ENCODE data around the gene TMEM132C.

Gene TMEM132C

DNA sequence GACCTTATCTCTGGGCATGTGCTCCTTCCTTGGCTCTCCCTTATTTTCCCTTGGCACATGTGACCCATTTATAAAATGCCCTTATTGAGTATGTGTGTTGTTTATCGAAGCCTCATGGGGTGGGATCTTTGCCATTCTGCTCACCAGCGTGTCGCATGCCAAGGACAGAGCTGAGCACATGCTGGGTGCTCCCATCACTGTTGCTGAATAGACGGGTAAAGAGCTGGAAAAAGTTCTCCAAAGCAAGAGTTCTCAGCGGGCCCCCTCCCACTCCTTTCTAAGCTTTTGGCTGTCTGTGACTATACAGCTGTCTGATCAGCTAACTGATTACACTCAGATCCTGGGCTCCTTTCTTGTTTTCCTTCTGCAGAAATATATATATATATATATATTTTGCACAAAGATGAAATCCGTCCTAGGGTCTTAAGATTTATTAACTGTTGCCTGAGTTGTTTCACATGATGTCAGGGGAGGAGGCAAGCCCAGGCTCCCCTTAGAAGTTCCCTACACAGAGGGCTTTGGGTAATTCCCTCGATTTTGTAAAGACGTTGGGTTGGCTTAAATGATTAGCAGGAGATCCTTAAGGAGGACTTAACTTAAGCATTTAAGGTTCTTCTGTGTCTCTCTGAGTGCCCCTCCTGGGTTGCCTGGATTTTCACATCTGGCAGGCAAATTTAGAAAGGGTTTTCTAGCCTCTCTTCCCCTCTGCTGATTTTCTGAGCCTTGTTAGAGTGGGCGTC lies 71.6 kb downstream of the TMEM132C start:
- no peak for DNase-seq (ENCODE audit: low spot score)

DNA sequence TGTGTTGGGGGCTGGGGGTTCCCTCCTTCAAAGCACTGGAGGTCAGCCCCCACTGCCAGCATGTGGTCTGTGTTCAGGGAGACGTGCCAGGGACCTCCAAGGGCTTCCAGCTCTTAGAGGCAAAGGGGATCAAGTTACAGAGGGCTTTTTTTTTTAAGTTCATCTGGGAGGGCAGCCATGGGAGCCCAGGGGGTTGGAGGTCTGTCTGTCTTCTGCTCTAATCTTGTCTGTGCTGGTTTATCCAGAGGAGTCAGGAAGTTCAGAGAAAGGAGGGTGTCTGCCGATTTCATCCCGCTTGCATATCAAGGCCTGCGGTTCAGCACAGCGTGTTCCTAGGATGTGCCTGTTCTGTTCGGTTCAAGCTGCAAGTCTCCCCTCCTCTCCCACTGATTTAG lies 72.2 kb downstream of the TMEM132C start:
- DNase-seq (ENCODE audit: low spot score), result no peak

GRCh38 chr12:128339631-128340030 lies 72.7 kb downstream of the TMEM132C start:
- no peak for DNase-seq (ENCODE audit: low spot score)

DNA sequence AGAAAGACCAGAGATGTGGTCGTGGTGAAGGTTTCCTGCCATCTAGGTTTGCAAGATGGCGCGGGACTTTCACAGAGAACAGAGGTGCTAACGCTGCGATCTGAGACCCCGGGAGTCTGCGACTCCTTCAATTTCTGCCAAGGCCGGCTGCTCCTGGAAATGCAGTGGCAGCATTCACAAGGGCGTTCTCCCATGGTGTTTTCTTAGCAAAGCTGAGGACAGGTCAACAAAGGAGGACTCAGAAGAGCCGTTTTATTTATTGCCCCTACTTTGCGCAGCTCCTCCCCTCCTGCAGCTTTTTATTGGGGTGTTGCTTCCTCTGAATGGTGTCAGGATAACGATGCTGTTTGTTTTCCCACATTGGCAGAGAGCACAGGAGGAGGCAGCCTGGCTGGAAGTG lies 86.3 kb downstream of the TMEM132C start:
- no peak for DNase-seq (ENCODE audit: low spot score)

- DNase-seq (ENCODE audit: low spot score), result no peak
Observed at GRCh38 chr12:128356547-128356946, 89.6 kb downstream of the TMEM132C start.

DNA sequence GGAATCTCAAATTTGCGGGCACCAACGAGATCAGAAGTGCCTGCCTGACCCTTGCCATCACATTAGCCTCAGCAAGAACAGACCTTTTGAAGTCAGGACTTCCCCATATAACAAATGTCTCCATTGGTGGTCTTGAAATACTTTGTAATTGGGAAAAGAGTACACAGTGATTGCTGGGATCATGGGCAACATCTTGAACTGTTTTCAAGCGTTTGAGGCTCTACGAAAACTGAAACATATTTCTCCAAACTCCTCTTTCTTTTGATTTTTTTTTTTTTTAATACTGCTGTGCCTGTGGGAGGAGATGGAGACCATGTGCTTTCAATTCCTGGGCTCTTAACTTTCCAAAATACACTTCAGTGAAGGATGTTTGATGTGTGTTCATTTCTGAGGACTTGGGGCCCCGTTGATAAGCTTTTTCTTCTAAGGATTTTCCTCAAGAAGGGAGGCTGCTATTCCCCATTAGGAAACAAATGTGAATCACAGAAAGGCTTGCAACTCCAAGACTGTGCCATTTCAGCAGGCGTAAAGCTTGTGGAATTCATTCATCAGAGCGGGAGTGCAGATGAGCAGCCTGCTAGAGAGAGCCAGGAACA lies 94.5 kb downstream of the TMEM132C start:
- no peak for DNase-seq (ENCODE audit: low spot score)

DNA sequence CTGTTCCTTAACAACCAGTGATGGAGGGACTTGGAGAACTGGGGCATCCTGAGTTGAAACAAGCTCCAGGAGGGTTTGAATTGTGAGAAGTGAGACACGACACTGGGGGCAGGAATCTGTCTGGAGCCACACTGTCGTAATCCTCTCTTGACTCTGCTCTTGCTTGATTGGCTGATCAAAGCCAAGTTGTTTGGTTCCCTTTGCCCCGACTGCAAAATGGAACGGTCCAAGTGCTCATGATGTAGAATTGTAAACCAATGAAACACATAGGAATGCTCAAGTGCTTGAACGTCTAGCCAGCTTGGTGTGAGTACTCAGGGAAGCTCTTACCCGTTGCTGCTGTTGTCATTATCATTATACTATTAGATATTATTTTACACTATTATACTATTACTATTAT lies 98.1 kb downstream of the TMEM132C start:
- no peak for DNase-seq (ENCODE audit: low spot score)

- DNase-seq (ENCODE audit: low spot score), result no peak
Observed at GRCh38 chr12:128365651-128366231, 98.8 kb downstream of the TMEM132C start.

DNA sequence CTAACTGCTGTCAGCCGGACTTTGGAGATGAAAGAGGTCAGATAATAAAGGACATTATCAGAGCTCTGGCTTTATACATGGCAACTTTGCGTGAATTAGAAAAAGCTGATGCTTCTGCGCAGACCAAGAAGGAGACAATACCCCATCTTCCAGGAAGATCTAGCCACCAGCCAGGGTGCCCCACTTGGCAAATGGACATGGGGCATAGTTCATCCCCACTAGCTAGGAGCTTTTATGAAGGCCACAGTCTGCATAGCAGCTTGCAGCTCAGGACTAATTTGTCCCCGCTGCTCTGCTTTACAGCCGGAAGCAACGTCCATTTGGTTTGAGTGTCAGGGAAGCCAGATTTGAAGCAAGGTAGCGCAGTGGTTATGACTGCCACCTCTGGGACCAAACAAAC lies 101.0 kb downstream of the TMEM132C start:
- no peak for DNase-seq (ENCODE audit: low spot score)

- DNase-seq (ENCODE audit: low spot score), result no peak
Observed at GRCh38 chr12:128381541-128381940, 114.6 kb downstream of the TMEM132C start.

- DNase-seq (ENCODE audit: low spot score), result no peak
Observed at GRCh38 chr12:128381946-128382345, 115.0 kb downstream of the TMEM132C start.

DNA sequence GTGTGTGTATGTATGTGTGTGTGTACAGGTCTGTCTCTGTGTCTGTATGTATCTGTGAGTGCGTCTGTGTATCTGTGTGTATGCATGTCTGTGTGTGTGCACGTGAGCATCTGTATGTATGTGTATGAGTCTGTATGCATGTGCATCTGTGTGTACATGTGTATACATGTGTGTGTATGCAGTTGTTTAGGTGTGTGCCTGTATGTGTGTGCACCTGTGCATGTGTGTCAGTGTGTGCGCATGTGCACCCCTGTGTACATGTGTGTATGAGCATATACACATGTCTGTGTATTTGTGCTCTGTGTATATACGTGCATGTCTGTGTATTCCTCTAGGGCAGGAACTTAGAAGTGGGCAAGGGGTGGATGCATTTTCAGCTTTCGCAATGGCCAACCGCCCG lies 116.0 kb downstream of the TMEM132C start:
- DNase-seq (ENCODE audit: low spot score), result no peak

- no peak for DNase-seq (ENCODE audit: low spot score)
Observed at GRCh38 chr12:128383357-128383937, 116.5 kb downstream of the TMEM132C start.

DNA sequence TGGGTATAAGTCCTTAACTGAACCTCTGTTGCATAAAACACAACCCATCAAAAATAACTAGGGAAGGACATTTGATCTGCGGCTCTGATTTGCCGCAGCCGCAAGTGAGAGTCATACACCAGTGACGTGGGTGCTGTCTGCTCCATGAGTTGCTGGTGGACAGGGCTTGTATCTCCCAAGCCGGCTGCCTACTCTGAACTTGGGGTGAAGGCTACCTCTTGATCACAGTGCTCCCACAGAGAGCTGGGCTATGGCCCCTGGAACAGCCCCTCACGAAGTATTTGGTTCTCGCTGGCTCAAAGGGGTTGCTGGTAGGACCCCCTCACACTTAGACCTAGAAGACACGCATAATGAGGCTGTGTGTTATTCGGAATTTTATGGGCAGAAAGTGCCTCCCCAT lies 118.8 kb downstream of the TMEM132C start:
- no peak for DNase-seq (ENCODE audit: low spot score)

GRCh38 chr12:128387811-128388422 lies 120.9 kb downstream of the TMEM132C start:
- no peak for DNase-seq (ENCODE audit: low spot score)

DNA sequence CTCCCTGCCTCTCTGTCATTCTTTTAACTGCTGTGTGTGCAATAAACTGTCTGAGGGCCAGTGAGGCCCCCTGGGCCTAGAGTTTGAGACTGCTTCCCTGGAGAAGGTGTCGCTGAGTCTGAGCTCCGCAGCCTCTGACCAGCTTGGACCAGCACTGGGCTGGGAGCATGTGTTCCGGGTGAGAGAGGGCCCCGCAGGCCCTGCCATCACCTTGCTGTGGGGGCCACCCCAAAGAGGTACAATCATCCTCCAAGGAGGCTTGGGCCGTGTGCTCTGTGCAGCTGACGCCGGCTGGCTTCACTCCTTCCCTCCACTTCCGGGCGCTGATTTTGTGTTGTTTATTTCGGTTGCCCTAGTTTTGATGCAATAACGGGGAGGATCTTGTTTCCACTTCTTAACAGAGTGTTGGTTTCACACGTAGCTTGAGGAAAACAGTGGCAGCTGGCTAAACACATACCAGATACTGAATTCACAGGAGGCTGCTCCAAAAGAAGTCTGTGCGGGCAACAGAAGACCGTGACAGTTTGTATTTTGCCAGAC lies 121.6 kb downstream of the TMEM132C start:
- DNase-seq (ENCODE audit: low spot score), result no peak

DNA sequence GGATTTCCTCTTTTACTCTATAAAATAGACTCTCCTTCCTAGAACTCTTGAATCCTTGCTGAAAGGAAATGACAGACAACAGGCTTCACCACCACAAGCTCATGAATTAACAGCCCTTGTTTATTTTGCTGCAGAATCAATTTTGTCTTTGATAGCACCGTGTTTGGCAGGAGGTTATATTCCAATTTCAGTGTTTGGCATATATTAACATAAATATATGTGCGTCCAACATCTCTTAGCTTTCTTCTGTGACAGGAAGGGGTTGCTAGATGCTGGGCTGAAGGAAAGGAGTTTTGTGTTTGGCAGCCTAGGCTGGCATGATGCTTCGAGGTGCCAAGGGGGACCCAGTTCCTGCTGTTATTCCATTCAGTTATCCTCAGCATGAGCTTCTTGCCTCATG lies 126.4 kb downstream of the TMEM132C start:
- no peak for DNase-seq (ENCODE audit: low spot score)

- DNase-seq (ENCODE audit: low spot score), result no peak
Observed at GRCh38 chr12:128394137-128394536, 127.2 kb downstream of the TMEM132C start.

GRCh38 chr12:128399253-128399652 lies 132.3 kb downstream of the TMEM132C start:
- no peak for DNase-seq (ENCODE audit: low spot score)

DNA sequence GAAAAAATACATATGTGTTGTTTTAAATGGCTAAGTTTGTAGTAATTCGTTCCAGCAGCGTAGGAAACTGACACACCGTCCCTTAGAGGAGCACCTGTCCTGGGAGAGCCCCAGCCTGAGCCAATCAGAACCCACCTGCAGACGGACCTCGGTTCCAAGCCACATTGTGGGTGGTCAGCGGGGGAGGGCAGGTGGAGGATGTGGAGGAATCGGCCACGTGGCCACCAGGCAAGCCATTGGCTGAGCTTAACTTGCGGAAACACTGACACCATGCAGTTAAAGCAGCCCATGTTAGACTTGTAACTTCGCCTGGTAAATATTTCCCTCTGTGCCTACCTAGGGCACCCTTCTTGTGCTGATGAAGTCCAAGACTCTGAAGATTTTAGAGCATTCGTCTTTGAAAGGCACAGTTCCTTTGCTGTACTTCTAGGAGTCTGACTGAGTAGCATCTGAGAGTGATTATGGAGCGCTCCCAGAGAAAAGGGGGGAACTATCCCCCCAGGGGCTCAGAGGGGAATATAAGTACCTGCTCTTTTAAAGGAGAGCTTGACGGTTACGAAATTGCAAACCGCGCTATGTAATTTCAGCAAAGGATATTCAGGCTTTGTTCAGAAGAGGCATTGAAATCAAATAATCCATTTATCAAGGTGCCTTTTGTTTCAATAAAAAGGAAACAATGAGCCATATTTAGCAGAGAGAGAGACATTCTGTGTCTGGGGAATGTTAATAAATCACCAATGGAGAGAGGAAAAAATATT lies 135.7 kb downstream of the TMEM132C start:
- no peak for DNase-seq (ENCODE audit: low spot score)

DNA sequence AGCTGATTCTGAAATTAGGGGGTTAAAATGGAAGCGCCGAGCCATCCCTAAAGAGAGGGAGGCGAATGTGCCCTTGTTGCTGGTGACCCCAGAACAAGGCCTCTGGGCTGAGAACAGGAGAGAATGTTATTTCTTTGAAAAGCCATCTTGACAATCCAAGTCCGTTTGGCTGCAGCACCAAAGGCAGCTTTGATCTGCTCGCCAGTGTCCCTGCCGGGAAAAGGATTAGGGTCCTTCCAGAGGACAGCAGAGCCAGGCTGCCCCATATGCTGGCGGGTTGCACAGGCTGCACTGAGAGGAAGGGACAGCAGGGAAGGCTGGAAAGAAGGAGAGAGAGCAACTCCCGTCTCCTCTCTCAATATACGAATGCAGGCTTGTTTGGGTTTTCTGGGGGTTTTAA lies 141.7 kb downstream of the TMEM132C start:
- no peak for DNase-seq (ENCODE audit: low spot score)
